ENCODE results near the gene HABP2.

Gene HABP2

GRCh38 chr10:113552701-113553100 lies at the start of gene HABP2:
Gene HABP2 (plus strand): TSS chr10:113553053. CDS start chr10:113553122, 69 bp downstream.
- DNase-seq (ENCODE audit: low spot score), result no peak

GRCh38 chr10:113503930-113504329 lies 48.9 kb upstream of the HABP2 start:
- no peak for DNase-seq (ENCODE audit: low spot score)

- DNase-seq (ENCODE audit: low spot score), result no peak
Observed at GRCh38 chr10:113504423-113504822, 48.4 kb upstream of the HABP2 start.

- DNase-seq (ENCODE audit: low spot score), result no peak
Observed at GRCh38 chr10:113506476-113506875, 46.4 kb upstream of the HABP2 start.

- DNase-seq (ENCODE audit: low spot score), result no peak
Observed at GRCh38 chr10:113511419-113511818, 41.4 kb upstream of the HABP2 start.

- peak; percentile 57 for DNase-seq (ENCODE audit: low spot score)
Observed at GRCh38 chr10:113515161-113515560, 37.7 kb upstream of the HABP2 start.

GRCh38 chr10:113515601-113516000 lies 37.3 kb upstream of the HABP2 start:
- DNase-seq (ENCODE audit: low spot score), result peak; percentile 56

- peak; percentile 69 for DNase-seq (ENCODE audit: low spot score)
Observed at GRCh38 chr10:113516061-113516460, 36.8 kb upstream of the HABP2 start.

GRCh38 chr10:113517165-113517900 lies 35.5 kb upstream of the HABP2 start:
- DNase-seq (ENCODE audit: low spot score), result peak; percentile 52

- DNase-seq (ENCODE audit: low spot score), result peak; percentile 53
Observed at GRCh38 chr10:113517901-113518260, 35.0 kb upstream of the HABP2 start.

GRCh38 chr10:113518415-113518814 lies 34.4 kb upstream of the HABP2 start:
- peak; percentile 17 for DNase-seq (ENCODE audit: low spot score)

GRCh38 chr10:113518816-113519591 lies 33.8 kb upstream of the HABP2 start:
- peak; percentile 33 for DNase-seq (ENCODE audit: low spot score)

GRCh38 chr10:113519681-113520115 lies 33.2 kb upstream of the HABP2 start:
- DNase-seq (ENCODE audit: low spot score), result peak; percentile 59

GRCh38 chr10:113520261-113520660 lies 32.6 kb upstream of the HABP2 start:
- DNase-seq (ENCODE audit: low spot score), result peak; percentile 64

- DNase-seq (ENCODE audit: low spot score), result no peak
Observed at GRCh38 chr10:113520690-113521474, 32.0 kb upstream of the HABP2 start.

GRCh38 chr10:113521475-113521795 lies 31.4 kb upstream of the HABP2 start:
- DNase-seq (ENCODE audit: low spot score), result no peak

- DNase-seq (ENCODE audit: low spot score), result no peak
Observed at GRCh38 chr10:113522460-113522859, 30.4 kb upstream of the HABP2 start.

- peak; percentile 44 for DNase-seq (ENCODE audit: low spot score)
Observed at GRCh38 chr10:113523071-113523470, 29.8 kb upstream of the HABP2 start.

- no peak for DNase-seq (ENCODE audit: low spot score)
Observed at GRCh38 chr10:113523628-113524027, 29.2 kb upstream of the HABP2 start.

- peak; percentile 37 for DNase-seq (ENCODE audit: low spot score)
Observed at GRCh38 chr10:113524120-113524519, 28.7 kb upstream of the HABP2 start.

GRCh38 chr10:113524539-113525490 lies 28.0 kb upstream of the HABP2 start:
- peak; percentile 44 for DNase-seq (ENCODE audit: low spot score)

Data from left forelimb (tissue), 1 donor.